ENCODE measurements around the gene TUT4.

Gene TUT4

GRCh38 chr1:52554756-52555155, 1.9 kb upstream of the TUT4 start:
- TF ChIP-seq EZH2phosphoT487 (IDR thresholded peaks at IDR 0.05; ENCODE audit: low read depth) (no peak), CTCF (IDR thresholded peaks at IDR 0.05; ENCODE audit: low read depth, low read length) (no peak)
- no peak overlapping the region for H3K4me3 ChIP-seq (ENCODE audit: low read length)
- H3K27ac ChIP-seq (ENCODE audit: low read length): no peak overlapping the region
- peaks cover 19% of the 10 kb centered on the region for H4K20me1 ChIP-seq (ENCODE audit: insufficient read depth, low read length)
- H3K9ac ChIP-seq (ENCODE audit: low read length): no peak overlapping the region
- no peaks in the 10 kb centered on the region for H3K9me3 ChIP-seq (ENCODE audit: insufficient read depth, low read length)
- H3K79me2 ChIP-seq (ENCODE audit: low read length): peaks cover 37% of the 10 kb centered on the region
- no peak overlapping the region for H2AFZ ChIP-seq (ENCODE audit: low read depth, low read length)
- peaks cover 22% of the 10 kb centered on the region for H3K4me1 ChIP-seq (ENCODE audit: low read length)
- no peak overlapping the region for H3K4me2 ChIP-seq (ENCODE audit: low read length)
- no peaks in the 10 kb centered on the region for H3K36me3 ChIP-seq (replicated peaks; ENCODE audit: low read depth, low read length)
- no peaks in the 10 kb centered on the region for H3K27me3 ChIP-seq (ENCODE audit: low read depth, low read length)

- H3K27me3 ChIP-seq (ENCODE audit: low read depth, low read length): no peaks in the 10 kb centered on the region
- H3K4me1 ChIP-seq (ENCODE audit: low read length): peaks cover 27% of the 10 kb centered on the region
- H3K4me2 ChIP-seq (ENCODE audit: low read length): peak overlapping the region; percentile 95
- peak overlapping the region; percentile 98 for H3K9ac ChIP-seq (ENCODE audit: low read length)
- no peaks in the 10 kb centered on the region for H3K9me3 ChIP-seq (ENCODE audit: insufficient read depth, low read length)
- TF ChIP-seq EZH2phosphoT487 (IDR thresholded peaks at IDR 0.05; ENCODE audit: low read depth): no peak
- TF ChIP-seq CTCF (IDR thresholded peaks at IDR 0.05; ENCODE audit: low read depth, low read length): no peak
- peak overlapping the region; percentile 94 for H3K4me3 ChIP-seq (ENCODE audit: low read length)
- H4K20me1 ChIP-seq (ENCODE audit: insufficient read depth, low read length): peaks cover 24% of the 10 kb centered on the region
- H2AFZ ChIP-seq (ENCODE audit: low read depth, low read length): no peak overlapping the region
- H3K79me2 ChIP-seq (ENCODE audit: low read length): peaks cover 42% of the 10 kb centered on the region
- H3K36me3 ChIP-seq (replicated peaks; ENCODE audit: low read depth, low read length): no peaks in the 10 kb centered on the region
- peak overlapping the region; percentile 86; the same call in 1 of the 2 replicates for H3K27ac ChIP-seq (ENCODE audit: low read length)
Measured at GRCh38 chr1:52554267-52554640, 1.4 kb upstream of the TUT4 start.

GRCh38 chr1:52553362-52554266, 722 bp upstream of the TUT4 start:
- peak overlapping the region; percentile 94 for H3K4me3 ChIP-seq (ENCODE audit: low read length)
- peaks cover 27% of the 10 kb centered on the region for H3K4me1 ChIP-seq (ENCODE audit: low read length)
- peak overlapping the region; percentile 95 for H3K4me2 ChIP-seq (ENCODE audit: low read length)
- no peaks in the 10 kb centered on the region for H3K27me3 ChIP-seq (ENCODE audit: low read depth, low read length)
- H3K27ac ChIP-seq (ENCODE audit: low read length): peak overlapping the region; percentile 86
- H3K36me3 ChIP-seq (replicated peaks; ENCODE audit: low read depth, low read length): no peaks in the 10 kb centered on the region
- H3K79me2 ChIP-seq (ENCODE audit: low read length): peaks cover 48% of the 10 kb centered on the region
- peak overlapping the region; percentile 28; the same call in 1 of the 2 replicates for H2AFZ ChIP-seq (ENCODE audit: low read depth, low read length)
- H4K20me1 ChIP-seq (ENCODE audit: insufficient read depth, low read length): peaks cover 31% of the 10 kb centered on the region
- peak overlapping the region; percentile 98 for H3K9ac ChIP-seq (ENCODE audit: low read length)
- no peaks in the 10 kb centered on the region for H3K9me3 ChIP-seq (ENCODE audit: insufficient read depth, low read length)
- TF ChIP-seq EZH2phosphoT487 (IDR thresholded peaks at IDR 0.05; ENCODE audit: low read depth): no peak
- TF ChIP-seq CTCF (IDR thresholded peaks at IDR 0.05; ENCODE audit: low read depth, low read length): no peak

- H3K27ac ChIP-seq (ENCODE audit: low read length): peak overlapping the region; percentile 86
- peaks cover 63% of the 10 kb centered on the region for H3K79me2 ChIP-seq (ENCODE audit: low read length)
- H3K4me2 ChIP-seq (ENCODE audit: low read length): peak overlapping the region; percentile 95
- no peaks in the 10 kb centered on the region for H3K36me3 ChIP-seq (replicated peaks; ENCODE audit: low read depth, low read length)
- 0 out of 2 replicates have a peak overlapping the region, but pooled peaks have one; percentile 28 for H2AFZ ChIP-seq (ENCODE audit: low read depth, low read length)
- TF ChIP-seq EZH2phosphoT487 (IDR thresholded peaks at IDR 0.05; ENCODE audit: low read depth): no peak
- TF ChIP-seq CTCF (IDR thresholded peaks at IDR 0.05; ENCODE audit: low read depth, low read length): no peak
- peaks cover 41% of the 10 kb centered on the region for H4K20me1 ChIP-seq (ENCODE audit: insufficient read depth, low read length)
- peaks cover 32% of the 10 kb centered on the region for H3K4me1 ChIP-seq (ENCODE audit: low read length)
- H3K27me3 ChIP-seq (ENCODE audit: low read depth, low read length): no peaks in the 10 kb centered on the region
- peak overlapping the region; percentile 94 for H3K4me3 ChIP-seq (ENCODE audit: low read length)
- H3K9me3 ChIP-seq (ENCODE audit: insufficient read depth, low read length): no peaks in the 10 kb centered on the region
- H3K9ac ChIP-seq (ENCODE audit: low read length): peak overlapping the region; percentile 98
Measured at GRCh38 chr1:52552236-52552504, 722 bp downstream of the TUT4 start.

Data from OCI-LY3 (cell line).